Femur (tissue), 1 donor: Measurements from ENCODE around the gene HLA-DOA.

ENCODE experiments used
- DNase-seq: peaks from one replicate; pipeline ENCODE4 v3.0.0-alpha.2; 2017

The HLA-DOA gene

DNA sequence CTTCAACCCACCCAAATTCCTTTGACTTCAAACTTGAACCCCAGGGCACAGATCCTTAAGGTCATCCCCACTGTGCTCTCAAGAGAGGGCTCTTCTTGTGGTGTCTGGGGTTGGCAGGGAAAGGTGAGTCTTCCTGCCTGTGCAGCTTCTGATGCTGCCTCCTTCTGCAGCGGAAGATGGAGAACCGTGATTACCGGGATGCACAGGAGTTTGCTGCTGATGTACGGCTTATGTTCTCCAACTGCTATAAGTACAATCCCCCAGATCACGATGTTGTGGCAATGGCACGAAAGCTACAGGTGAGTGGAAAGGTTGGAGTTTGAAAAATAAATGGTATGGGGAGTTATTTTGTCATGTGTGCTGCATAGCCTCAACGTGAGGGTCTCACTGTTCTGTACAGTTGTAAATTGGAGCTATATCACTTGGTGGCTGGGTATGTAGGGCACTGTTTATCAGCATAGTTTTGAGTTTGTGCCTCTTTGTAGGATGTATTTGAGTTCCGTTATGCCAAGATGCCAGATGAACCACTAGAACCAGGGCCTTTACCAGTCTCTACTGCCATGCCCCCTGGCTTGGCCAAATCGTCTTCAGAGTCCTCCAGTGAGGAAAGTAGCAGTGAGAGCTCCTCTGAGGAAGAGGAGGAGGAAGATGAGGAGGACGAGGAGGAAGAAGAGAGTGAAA is 32.0 kb downstream of the HLA-DOA start:
- DNase-seq: no peak

DNA sequence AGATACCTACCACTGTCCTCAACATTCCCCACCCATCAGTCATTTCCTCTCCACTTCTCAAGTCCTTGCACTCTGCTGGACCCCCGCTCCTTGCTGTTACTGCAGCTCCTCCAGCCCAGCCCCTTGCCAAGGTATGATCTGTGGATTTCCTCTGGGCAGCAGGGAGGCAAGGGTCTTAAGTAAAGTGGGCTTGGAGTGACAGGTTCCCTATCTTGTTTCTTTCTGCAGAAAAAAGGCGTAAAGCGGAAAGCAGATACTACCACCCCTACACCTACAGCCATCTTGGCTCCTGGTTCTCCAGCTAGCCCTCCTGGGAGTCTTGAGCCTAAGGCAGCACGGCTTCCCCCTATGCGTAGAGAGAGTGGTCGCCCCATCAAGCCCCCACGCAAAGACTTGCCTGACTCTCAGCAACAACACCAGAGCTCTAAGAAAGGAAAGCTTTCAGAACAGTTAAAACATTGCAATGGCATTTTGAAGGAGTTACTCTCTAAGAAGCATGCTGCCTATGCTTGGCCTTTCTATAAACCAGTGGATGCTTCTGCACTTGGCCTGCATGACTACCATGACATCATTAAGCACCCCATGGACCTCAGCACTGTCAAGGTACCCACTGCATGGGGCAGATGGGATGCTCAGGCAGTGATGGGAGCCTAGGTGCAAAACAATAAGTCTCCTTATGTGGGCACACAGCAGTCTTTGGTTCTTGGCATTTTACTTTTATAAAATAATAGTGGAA is 32.9 kb downstream of the HLA-DOA start:
- no peak for DNase-seq

DNA sequence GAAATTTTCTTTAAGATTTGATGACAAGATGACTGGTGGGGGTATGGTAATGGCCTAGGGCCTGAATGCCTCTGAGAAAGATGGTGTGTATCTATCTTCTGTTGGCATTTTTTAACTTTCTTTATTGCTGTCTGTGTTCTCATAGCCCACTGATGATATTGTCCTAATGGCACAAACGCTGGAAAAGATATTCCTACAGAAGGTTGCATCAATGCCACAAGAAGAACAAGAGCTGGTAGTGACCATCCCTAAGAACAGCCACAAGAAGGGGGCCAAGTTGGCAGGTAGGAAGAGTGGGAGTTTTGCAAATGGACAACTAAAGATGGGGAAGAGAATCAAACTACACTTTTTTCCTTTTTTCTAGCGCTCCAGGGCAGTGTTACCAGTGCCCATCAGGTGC is 33.5 kb downstream of the HLA-DOA start:
- no peak for DNase-seq

DNA sequence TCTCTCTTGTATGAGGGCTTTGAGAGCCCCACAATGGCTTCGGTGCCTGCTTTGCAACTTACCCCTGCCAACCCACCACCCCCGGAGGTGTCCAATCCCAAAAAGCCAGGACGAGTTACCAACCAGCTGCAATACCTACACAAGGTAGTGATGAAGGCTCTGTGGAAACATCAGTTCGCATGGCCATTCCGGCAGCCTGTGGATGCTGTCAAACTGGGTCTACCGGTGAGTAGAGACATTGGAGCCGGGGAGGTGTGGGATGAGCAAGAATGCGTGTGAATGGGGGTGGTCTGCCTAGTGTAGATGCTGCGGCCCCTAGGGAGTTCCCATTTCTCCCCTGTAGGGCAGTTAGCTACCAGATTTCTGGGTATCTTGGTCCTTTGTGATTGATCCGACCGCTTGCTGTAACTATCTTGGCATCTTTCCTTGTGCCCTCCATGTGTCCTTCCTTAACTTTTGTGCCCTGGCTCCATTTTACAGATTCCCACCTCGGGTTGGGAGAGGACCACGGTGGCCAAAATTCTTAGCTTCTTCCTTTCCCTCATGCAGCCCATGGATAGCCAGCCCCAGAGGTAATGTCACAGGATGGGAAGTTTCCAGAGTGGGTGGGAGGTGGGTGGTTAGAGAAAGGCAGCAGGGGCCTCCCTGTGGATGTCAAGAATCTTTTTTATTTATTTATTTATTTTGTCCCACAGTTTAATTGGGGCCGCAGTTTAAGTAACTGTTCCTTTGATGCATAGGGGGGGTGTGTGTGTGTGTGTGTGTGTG is 34.7 kb downstream of the HLA-DOA start:
- no peak for DNase-seq

DNA sequence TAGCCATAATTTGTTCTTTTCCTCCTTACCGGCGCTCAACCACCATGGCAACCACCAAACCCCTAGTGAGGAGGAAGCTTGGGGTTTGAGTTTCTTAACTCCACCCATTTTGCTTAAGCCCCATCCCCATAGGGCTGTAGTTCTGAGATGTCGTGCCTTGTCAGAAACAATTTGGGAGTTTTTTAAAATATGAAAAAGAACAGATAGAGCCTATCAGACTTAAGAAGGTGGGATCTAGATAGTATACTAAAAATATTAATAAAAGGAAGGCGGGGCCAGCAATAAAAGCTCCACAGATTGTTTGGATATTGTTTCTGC is 35.4 kb downstream of the HLA-DOA start:
- no peak for DNase-seq

DNA sequence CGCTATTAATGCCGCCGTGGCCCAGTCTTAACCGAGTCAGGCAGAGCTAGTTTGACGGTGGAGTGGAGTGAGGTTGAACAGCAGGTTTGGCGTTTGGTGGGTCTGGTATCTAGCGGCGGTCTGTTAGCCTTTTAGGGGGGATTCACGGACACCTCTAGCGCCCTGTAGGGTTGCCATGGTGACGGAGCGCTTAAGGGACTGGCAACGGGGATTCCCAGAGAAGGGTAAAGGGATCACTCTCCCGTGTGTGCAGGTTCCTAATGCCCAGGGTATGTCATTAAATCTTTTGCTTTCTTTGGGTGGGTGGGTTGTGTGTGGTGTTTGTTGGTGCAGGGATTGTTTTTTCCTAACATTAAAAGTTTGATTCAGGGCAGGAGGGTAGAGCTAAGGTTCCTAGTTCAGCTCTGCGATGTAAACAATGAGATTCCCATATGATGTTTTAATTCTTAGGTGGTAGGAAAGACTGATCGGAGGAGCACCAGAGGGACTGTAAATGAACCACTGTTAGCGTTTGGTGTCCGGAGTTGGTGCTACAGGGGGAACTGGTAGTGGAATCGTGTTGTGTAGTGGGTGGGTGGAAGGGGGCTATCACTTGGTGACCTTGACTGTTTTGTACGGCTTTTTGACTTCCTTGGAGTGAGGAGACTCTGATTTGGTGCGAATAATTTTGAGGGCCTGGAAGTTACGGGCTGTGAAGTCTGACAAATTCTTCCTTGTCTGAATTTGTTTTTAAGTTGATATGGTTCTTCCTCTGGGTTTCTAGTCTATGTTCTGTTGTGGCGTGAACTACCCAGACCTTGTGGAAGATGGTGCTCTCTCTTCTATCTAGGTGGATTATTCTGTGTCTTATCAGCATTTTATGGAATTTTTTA is 36.0 kb downstream of the HLA-DOA start:
- DNase-seq: peak; percentile 52

DNA sequence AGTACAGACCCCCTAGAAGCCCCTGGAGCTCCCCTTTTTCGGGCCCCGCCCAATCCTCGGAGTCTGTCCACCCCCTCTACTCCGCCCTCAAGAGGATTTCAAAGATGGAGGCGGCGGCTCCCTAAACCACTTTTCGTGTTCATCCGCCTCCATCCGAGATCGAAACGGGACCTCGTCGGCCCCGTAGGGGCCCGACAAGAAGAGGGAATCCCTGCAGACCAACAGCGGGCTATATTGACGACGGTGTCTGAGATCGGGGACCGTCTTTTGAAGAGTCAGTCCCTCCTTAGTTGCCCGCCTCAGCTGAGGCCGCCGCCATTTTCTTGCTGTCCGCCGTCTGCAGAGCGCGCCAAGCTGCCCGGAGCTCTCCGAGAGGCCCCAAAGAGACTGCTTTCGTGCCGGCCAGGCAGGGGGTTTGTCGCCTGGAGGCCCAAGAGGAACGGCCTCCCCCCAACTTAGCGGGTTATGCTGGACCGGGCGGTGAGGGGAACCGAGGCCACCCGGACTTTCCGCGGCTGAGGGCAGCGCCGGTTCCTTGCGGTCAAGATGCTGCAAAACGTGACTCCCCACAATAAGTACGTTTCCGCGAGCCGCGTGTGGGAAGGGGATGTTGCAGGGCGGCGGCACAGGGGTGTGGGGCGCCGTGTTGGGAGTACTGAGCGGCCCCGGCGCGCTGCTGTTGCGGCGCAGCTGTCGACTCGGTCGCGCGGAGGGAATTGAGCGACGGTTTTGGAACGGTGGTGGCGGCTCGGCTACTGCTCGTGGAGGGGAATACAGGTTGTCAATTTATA is 36.8 kb downstream of the HLA-DOA start:
- DNase-seq: no peak

DNA sequence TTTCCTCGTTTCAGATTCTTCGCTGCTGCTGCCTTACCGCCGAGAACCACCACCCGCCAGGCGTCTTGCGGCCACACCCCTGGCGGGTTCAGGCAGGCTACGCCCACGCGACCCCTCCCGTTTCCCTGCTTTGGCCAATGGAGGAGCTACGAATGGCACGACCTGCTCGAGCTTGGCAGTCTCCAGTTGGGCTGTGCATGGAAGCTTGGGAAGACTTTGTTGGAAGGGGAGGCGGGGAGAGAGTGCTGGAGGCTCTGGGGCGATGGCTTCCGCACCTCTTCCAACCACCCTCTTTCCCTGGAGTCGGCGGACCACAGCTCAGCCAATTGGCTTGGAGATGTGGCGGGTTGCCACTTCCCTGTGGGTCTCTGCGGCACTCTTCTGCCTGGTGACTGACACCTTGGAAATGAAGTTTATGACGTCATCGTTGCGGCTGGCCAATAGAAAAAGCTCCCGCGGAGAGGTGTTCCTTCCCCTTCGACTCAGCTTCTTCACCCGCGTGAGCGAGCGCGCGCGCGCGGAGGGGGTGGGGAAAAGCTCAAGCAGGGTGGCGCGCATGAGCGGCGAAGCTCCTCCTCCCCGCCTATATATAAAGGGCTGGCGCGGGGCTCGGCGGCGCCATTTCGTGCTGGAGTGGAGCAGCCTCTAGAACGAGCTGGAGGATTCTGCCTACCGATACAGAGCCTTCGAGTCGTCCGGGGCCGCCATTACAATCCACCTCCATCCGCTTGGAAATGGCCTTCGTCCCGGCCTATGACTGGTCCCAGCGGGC is 37.6 kb downstream of the HLA-DOA start:
- peak; percentile 100 for DNase-seq

DNA sequence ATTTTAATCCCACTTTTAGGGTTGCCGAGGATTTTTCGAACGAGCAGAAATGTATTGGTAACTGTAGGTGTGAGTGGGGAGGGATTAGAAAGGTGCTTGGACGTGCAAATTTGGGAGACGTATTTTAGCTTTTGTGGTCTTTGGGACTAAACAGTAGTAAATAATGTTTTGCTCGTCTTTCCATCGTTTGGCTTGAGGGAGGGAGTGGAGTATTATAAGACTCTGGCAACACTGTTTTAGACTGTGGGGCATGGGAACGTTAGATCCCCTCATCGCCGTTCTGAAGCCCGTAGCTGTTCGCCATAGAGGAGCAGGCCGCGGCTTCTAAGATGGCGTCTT is 38.2 kb downstream of the HLA-DOA start:
- no peak for DNase-seq

DNA sequence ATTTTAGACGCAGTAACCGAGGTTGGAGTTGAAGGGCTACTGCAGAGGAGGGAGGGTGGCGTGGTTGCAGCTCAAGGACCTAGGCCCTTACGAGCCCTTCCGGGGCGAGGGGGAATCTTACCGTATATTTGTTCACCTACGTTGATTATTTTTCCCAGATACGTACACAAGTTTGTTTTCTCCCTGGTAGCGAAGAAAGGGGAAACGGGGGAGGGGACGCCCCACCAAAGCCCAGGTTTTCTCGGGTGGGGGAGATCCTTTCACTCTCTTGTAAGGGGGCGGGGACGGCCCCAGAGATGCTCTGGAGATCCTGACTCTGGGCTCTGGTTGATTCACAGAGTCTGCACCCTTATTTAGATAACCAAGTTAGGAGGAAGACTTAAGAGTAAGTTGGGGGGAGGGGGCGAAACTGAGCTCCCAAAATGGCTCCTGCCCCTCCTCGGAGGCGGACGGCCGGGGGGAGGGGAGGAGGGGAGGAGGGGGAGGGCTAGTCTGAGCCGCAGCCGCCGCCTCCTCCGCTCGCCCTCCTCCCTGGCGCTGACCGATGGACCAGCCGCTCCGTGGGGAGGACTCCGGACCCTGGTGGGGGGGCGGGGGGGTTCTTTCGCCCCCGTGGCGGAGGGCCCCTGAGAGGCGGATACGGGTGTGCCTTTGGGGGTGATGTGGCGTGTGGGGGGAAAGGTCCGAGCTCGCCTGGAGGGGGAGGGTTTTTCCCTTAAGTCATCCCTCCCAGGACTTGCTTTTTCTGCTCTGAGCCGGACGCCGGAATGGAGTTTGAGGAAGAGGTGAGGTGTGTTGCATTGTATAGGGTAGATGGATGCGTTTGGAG is 38.8 kb downstream of the HLA-DOA start:
- peak; percentile 95 for DNase-seq

DNA sequence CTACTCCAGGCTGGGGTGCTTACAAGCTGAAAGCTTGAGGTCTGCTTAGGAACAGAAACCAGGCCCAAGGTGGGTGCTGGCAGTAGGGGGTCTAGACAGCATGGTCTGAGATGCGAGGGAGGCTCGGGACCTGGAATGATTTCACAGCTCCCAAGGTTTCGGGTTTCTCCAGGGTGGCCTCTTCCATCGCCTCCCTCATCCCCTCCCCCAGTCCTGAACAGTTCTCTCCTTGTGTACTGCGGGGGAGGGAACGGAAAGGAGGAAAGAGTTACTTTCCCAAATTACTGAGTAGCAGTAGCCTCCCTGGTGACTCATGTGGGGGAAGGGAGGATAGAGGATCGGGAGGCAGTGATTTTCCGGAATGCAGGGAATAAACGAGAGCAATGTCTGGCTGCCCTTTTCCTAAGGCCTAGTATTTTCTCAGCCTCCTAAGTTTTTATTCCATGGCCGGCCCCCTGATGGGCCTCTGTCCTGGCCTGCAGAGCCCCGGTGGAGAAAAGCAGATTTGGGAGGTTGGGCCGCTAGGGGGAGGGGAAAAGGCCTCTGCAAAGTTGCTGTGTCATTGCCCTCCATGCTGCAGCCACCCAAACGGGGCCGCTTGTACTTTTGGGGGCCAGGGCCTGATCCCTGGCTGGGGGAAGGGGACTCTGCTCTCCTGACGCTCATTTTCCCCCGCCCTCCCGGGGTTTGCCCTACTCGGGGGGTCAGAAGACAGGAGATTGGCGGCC is 39.5 kb downstream of the HLA-DOA start:
- DNase-seq: peak; percentile 90

DNA sequence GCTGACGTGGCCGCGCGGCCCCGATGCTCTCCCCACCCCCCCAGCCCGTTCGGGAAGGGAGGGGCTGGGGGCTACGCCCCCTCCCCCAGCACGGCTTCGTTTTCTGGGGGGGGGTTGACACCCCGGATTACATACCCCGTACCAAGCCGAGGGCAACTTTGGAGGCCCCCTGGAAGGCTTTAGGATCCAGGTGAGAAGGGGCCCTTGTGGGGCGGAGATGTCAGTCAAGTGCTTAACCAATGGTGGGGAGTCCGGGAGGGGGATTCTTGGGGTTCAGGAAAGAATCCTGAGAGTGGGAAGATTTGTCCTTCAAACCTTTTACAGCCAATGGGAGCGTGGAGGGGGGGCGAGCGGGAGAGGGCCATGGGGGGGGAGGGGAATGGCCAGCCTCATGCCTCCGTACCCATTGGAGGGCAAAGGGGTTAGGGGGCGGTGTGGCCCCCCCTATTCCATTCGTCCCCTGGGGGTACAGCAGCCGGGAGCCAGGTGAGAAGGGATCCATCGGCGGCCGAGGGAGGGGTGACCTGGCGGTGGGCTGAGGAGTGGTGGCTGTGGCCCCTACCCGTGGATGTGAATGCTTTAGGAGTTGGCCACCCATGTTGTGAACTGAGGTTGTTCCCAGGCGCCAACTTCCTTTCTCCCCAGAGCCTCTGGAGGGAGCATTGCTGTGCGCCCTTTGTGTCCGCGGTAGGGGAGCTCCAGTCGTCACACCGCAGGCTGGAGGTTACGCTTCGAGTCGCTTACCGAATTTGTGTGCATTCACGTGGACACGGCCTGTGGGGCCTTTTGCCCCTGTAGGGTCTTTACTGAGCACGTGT is 40.3 kb downstream of the HLA-DOA start:
- peak; percentile 87 for DNase-seq

DNA sequence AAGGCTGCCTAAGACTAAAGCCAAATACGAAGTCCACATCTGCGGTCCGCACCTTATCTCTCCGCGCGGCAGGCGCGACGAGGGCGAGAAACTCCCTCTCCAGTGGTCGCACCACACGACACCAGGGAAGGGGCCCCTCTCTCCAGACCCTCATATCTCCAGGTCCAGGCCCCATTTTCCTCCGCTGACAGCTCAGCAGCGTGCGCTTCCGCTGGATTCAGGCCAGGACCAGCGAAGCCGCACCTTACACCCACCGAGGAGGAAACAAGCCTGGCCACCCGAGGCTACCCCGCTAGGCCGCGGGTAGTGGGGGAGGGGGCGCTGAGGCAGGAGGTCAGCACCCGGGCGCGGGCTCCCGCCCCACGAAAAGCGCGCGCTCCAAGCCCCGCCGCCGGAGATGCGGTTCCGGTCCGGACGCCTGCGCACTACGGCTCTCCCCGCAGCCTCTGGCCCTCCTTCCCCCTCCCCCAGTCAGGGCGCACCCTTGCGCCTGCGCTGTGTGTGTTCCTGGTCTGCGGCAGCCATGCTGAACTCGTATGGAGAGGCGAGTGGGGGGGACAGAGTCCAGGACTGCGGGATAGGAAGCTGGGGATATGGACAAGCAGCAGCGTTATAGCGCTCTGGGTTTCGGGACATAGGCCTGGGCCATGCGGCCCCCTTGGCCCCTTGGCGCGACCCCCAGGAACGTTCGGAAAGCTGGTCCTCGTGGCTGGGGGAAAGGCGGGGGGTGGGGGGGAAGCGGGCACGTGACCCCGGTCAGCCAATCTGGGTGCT is 41.1 kb downstream of the HLA-DOA start, which contains the start of gene BRD2:
BRD2 (plus strand) TSS at position 502 of the 774 bp plus-strand sequence. CDS start 4,305 bp downstream, outside the sequence.
- peak; percentile 99 for DNase-seq

DNA sequence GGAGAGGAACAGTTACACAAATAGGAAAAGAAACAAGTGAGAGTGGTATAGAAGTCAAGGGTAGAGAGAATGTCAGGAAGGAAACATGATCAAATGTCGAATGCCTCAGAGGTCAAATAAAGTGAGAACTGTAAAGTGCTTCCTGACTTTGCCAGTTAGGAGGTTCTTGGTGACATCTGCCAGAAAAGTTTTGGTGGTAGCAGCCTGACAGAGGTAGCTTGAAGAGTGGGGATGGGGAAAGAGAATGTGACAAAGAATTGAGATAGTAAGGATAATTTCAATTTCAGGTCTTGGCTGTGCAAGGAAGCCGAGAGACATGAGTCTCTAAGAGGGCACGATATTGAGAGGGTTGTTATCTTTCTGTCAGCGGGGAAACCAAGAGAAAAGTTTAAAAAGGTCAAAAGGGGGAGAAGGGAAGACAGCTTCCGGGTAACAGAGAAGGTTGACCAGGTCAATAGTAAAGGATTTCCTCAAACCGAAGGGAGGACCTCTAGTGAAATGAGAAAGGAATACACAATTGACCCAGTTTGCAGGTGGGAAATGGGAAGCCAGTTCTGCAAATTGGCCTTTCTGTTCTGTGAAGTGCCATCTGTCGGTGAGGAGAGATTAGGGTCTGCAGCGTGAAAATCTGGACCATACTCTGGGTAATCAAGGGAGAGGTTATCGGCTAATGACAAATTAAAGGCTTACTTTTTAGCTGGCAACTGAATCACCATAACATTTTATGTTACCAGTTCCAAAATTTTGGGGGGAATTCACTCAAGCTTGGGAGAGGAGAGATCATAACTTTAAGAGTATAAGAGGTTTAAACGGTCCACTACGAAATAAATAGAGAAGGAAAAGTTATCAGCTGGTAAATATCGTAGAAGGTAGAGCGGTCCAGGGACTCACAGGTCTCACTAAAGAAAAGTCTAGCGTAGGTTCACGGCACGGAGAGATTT is 42.0 kb downstream of the HLA-DOA start:
- DNase-seq: peak; percentile 48

DNA sequence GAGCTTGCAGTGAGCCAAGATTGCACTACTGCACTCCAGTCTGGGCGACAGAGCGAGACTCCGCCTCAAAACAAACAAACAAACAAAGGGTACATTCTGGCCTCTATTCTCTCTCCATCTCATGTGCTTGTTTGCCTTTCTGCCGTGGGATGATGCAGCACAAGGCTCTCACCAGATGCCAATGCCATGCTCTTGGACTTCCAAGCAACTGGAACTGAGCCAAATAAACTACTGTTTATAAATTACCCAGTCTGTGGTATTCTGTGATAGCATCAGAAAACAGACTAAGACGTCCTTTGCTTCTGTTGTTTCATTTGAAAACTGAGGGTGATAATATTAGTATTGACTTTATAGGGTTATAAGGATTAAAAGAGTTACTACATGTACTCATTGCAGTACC is 44.6 kb downstream of the HLA-DOA start:
- DNase-seq: no peak

DNA sequence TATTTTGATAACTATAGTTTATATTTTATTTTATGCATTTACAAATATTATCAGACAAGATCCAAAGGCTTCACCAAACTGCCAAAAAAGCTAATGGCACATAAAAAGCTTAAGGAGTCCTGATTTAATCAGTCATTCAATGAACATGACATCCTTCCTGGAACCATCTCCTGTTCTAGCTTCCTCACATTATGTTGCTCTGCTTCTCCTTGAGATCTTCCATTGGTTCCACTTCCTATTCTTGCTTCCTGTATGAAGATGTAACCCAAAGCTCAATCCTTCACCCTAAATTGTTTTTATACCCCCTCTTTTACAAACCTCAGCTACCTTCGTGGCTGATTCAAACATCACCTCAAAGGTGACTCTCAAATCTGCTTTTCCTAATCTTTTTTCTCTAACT is 45.5 kb downstream of the HLA-DOA start:
- DNase-seq: no peak
